Bronchial epithelial cell (primary cell): ENCODE data around the gene CHST7. TPM values are rescaled to one million over a fixed set of nuclear protein-coding genes. Genes with fewer than 3 reads are reported as not detected.

Source experiments
- DNase-seq: peaks from one replicate; pipeline ENCODE4 v3.0.0-alpha.2; 2010; ENCODE audit warnings: low read depth
- FAIRE-seq: peaks from 2 replicates; lab custom pipeline; 2011; peaks lifted over from hg19 to GRCh38; lab: Jason Lieb, UNC
- H3K27me3 ChIP-seq: 2 replicates; pipeline ENCODE4 v1.5.1; 2011; ENCODE audit warnings: low read length; ENCODE audit not compliant: control insufficient read depth, insufficient read depth
- H3K36me3 ChIP-seq: 2 replicates; pipeline ENCODE4 v1.5.1; 2011; ENCODE audit warnings: low read length; ENCODE audit not compliant: control insufficient read depth, insufficient read depth
- H3K4me3 ChIP-seq: 2 replicates; pipeline ENCODE4 v1.5.1; 2011; ENCODE audit warnings: mild to moderate bottlenecking, low read depth, low read length, control low read depth
- CTCF ChIP-seq: IDR thresholded peaks from 2 replicates; pipeline ENCODE4 v1.5.1; 2011; ENCODE audit warnings: mild to moderate bottlenecking, moderate library complexity, low read length, control low read depth, inconsistent platforms; ENCODE audit not compliant: insufficient read depth, severe bottlenecking
- total RNA-seq: library from RNA; depleted of rRNA; stranded (reverse); fragments of >200 nt; gene quantifications from 2 replicates; pipeline ENCODE4 v1.2.1, GENCODE V29; 2014

Gene CHST7
- total RNA-seq, 1 donor from 2014 or later, result 3.4 TPM

GRCh38 chrX:46545111-46546005 is 28.2 kb upstream of the CHST7 start, which contains the start of gene ZNF674:
TSS of gene ZNF674 (minus strand) at chrX:46545421. CDS start at chrX:46542087, 3,334 bp downstream.
- H3K36me3 ChIP-seq, result peaks cover 2% of the 10 kb centered on the region
- peak; percentile 79 for DNase-seq
- peak within 1 kb of the TSS; percentile 74 for H3K4me3 ChIP-seq
- TF ChIP-seq CTCF, result peak; percentile 27
- FAIRE-seq, result no peak
- H3K27me3 ChIP-seq, result no peaks in the 10 kb centered on the region

- TF ChIP-seq CTCF, result no peak
- Histone ChIP-seq H3K4me3 (no peak overlapping the region), H3K36me3 (peaks cover 2% of the 10 kb centered on the region), H3K27me3 (no peaks in the 10 kb centered on the region)
- FAIRE-seq (no peak), DNase-seq (peak; percentile 78)
These were observed 25.7 kb upstream of the CHST7 start for GRCh38 chrX:46547857-46548256.

- no peak overlapping the region for H3K4me3 ChIP-seq
- no peak for TF ChIP-seq CTCF
- no peaks in the 10 kb centered on the region for H3K36me3 ChIP-seq
- no peaks in the 10 kb centered on the region for H3K27me3 ChIP-seq
- no peak for DNase-seq
- FAIRE-seq, result no peak
These were observed 23.7 kb upstream of the CHST7 start for GRCh38 chrX:46549914-46550313.

GRCh38 chrX:46551494-46552128 is 22.0 kb upstream of the CHST7 start:
- H3K27me3 ChIP-seq, result no peaks in the 10 kb centered on the region
- no peak overlapping the region for H3K4me3 ChIP-seq
- TF ChIP-seq CTCF, result no peak
- DNase-seq, result no peak
- no peak for FAIRE-seq
- H3K36me3 ChIP-seq, result no peaks in the 10 kb centered on the region

- FAIRE-seq, result no peak
- no peak for TF ChIP-seq CTCF
- no peak overlapping the region for H3K4me3 ChIP-seq
- H3K27me3 ChIP-seq, result no peaks in the 10 kb centered on the region
- no peaks in the 10 kb centered on the region for H3K36me3 ChIP-seq
- no peak for DNase-seq
These were observed 19.6 kb upstream of the CHST7 start for GRCh38 chrX:46553935-46554334.
